Left cardiac atrium (tissue), 4 donors: ENCODE measurements around the gene RHOBTB3. TPM values are rescaled to one million over a fixed set of nuclear protein-coding genes. Genes with fewer than 3 reads are reported as not detected.
"Not testable (repeated sequence)": the region's sequence is repeated elsewhere in the genome, so short reads cannot be mapped to it uniquely, and the experiment has no call there.

Experiments
- ATAC-seq, 2 donors: fragments of 200-7000 bp; cut with Tn5 transposase; one replicate each; pipeline ENCODE4 v1.9.1; 2020; ENCODE audit warnings: mild to moderate bottlenecking in 2 of 2, moderate library complexity in 2 of 2
- DNase-seq: peaks from one replicate; pipeline ENCODE4 v3.0.0-alpha.2; 2020
- intact Hi-C, 2 donors: fragments of 100-400 bp; cut with DNase I; formaldehyde crosslinking; loops; one replicate each; pipeline versions ENCODE4 v1.14.1 to v1.15.1; 2022 to 2023
- total RNA-seq, 2 donors: library from RNA; stranded (reverse); fragmentation: NEBNext Ultra II Directional; extraction: Animal tissue kit (Norgen Biotek cat#: 25700); gene quantifications; one replicate each; pipeline ENCODE4 v1.2.1, GENCODE V29; 2021
- donor health status: DM: no; HTN: yes; CAD: no.
- donor health status: DM: no; HTN: yes; CAD: no; lungs with severe emphysema.
- donor health status: DM: yes; HTN: yes; CAD: no.
- donor health status: Dilated cardiomyopathy.

The RHOBTB3 gene
- total RNA-seq, 2 donors from 2014 or later, result 101 to 110 TPM

DNA sequence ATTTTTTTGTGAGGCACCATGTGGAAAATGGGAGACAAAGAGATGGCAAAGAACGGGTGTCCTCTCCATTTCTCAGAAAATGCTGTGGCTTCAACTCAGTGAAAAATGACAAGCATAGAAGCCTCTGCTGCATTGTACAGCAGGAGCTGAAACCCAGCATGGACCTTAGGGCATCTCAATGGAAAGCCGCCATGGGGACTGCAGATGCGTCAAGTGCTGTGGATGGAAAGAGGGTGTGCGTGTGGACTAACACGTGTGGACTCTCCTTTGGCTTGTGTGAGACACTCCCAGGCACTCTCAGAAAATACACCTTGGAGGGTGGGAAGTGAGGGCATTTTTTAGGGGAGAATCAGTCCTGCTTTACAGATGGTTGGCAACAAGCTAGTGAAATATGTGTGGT lies 93.6 kb downstream of the RHOBTB3 start:
- DNase-seq (no peak), ATAC-seq (no peak)
- intact Hi-C loops, result no loop called here

DNA sequence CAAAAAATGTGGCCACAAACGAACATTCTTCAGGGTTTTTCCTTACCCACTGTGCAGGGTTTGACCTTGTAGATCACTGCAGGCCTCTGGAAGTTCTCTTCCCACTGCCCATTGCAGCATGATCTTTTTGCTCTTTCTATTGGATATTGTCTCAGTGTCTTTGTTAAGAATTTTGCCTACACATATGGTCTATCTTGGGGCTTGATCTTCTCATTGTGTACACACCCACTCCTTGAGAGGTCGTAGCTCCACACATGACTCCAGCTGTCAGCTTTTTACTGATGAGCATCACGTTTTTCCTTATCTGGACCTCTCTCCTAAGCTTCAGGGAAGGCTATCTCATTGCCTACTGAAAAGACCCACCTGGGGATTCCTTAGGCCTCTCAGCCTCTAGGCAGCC lies 94.4 kb downstream of the RHOBTB3 start:
- DNase-seq (no peak), ATAC-seq (no peak)
- intact Hi-C loops, result no loop called here

DNA sequence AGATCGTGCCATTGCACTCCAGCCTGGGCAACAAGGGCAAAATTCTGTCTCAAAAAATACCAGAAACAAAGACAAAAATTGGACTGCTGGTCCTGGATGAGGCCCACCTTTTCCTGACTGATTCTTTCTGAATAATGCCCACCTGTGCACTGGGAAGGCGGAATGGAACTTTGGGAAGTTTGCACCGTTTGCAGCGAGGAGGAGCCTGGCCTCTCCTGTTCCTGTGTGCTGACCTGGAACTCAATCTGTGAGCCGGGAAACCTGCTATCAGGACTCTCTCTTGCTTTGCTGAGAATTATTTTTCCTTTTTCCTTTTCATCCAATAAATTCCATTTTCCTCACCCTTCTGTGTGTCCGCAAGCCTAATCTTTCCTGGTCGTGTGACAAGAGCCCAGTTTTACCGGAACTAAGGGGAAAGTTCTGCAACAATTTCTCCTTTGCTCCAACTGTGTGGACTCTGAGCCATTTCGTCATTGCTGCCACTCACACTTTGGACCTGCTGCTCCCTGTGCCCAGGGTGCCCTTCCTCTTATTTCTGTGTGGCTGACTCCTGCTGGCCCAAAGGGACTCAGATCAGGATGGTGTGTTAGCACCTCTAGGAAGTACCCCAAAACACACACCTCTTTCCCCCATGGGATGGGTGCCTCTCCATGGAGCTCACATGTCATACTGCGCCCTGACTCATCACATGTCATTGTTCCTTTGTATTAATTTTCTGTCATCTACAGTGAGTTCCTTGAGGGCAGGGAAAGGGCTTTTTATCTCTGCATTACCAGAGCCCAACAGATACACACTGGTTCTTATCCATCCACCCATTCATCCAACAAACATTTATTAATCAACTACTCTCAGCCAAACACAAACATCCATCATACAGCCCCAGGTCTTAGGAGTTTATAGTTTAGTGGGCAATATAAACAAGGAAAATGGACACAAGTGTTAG lies 96.1 kb downstream of the RHOBTB3 start:
- no peak for DNase-seq
- no peak for ATAC-seq
- intact Hi-C loops, result no loop called here

DNA sequence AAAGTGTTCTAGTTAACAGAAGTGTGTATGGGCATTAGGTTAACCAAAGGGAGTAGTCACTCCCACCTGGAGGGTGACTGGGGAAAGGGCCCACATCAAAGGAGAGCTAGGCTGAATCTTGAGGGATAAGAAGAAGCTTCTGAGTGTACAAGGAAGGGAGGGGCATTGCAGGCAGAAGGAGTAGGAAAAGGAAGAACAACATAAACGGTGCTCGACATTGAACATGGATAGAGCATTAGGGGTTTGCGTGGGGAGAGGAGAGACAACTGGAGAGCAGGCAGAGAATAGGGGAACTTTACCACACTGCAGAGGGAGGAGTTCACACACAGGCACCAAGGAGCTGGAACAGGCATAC lies 96.7 kb downstream of the RHOBTB3 start:
- ATAC-seq (no peak), DNase-seq (no peak)
- intact Hi-C loops, result no loop called here

DNA sequence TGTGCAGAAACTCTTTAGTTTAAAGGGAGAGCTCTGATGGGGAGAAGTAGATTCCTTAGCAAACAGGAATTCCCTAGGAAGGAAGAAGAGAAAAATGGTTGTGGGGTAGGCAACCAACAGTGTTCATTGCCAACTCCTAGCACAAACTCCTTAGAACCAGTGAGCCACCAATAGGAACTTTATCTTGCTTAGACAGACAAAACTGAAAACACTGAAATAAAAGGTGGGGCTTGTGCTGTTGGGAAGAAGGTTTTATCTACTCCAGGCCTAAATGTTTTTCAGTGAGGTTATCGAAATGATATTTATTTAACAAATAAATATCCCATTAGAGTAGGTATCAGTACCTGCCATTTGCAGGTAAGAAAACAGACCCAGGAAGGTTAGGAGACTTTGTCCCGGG lies 99.1 kb downstream of the RHOBTB3 start:
- no peak for ATAC-seq
- no peak for DNase-seq
- intact Hi-C loops, result no loop called here

DNA sequence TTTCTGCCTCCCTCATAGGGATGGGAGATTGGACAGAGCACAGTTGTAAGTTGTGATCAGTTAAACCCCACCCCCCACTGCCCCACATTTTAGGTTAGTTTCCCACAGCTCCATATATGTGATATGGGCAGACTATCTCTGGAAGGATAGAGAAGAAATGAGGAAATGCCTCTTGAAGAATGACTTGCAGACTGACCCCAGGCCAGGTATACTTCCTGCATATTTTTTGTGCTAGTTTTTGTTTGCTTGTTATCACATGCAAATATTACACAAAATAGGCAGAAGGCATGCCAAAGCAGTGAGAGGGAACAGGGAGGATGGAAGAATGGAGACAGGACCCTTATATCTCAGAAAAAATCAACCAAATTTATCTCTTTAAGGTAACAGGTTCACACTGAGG lies 101.5 kb downstream of the RHOBTB3 start:
- DNase-seq, result no peak
- no peak for ATAC-seq
- intact Hi-C loops, result no loop called here

DNA sequence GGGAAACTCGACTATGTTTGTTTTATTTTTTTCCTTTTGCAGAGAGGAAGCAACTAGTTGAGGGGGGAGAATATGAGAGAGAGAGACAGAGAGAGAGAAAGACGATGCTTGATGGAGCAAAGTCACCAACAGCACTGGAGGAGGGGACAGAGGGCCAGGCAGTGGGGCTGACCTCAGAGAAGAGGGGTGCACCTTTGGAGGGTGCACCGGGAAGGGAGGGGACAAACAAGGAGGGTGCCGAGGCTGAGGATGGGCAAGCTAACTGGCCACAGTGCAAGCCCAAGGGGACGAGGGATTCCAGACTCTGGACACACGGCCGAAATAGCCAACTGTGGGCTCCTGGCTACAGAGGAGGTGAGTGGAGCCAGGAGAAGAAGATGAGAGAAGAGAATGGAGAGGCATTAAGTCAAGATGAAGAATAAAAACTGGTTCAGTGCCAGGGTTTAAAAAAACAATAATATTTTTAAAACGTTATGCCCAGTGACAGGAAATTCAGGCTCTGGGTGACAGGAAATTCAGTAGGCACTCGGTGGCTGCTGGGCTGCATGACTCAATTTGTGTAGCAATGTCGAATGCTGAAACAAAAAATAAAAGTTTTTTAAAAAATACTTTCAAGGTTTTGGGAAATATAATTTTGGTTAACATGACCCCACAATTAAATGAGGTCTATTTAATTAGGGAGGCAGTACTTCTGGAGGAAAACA lies 104.7 kb downstream of the RHOBTB3 start:
- intact Hi-C loops, result no loop called here
- ATAC-seq, result peak in 1 of 2 donors; percentile 10
- no peak for DNase-seq

DNA sequence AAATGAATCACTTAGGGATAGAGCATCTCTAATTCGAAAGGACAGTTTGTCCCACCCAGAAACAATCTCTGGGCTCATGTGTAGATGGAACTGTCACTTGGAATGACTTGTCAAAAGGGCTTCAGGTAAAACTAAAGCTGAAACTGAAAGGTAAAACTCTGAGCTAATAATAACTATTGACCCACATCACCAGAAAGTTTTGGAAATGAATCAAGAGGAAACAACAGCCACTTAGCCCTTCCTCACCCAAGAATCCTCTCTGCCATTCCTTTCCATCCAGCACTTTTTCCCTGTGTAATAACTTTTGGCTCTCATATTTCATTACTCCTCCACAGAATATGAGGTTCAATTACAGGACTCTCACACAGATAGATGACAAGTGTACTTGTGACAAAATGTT lies 105.4 kb downstream of the RHOBTB3 start:
- no peak for DNase-seq
- no peak for ATAC-seq
- intact Hi-C loops, result no loop called here

DNA sequence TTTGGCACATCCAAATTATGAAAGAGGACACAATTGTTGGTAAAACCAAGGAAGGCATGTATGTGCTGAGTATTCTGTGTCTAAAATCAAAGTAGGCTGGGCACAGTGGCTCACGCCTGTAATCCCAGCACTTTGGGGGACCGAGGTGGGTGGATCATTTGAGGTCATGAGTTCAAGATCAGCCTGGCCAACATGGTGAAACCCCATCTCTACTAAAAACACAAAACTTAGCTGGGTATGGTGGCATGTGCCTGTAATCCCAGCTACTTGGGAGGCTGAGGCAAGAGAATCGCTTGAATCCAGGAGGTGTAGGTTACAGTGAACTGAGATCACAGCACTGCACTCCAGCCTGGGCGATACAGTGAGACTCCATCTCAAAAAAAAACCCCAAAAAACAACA lies 105.8 kb downstream of the RHOBTB3 start:
- intact Hi-C loops, DNase-seq, ATAC-seq: not testable (repeated sequence)

DNA sequence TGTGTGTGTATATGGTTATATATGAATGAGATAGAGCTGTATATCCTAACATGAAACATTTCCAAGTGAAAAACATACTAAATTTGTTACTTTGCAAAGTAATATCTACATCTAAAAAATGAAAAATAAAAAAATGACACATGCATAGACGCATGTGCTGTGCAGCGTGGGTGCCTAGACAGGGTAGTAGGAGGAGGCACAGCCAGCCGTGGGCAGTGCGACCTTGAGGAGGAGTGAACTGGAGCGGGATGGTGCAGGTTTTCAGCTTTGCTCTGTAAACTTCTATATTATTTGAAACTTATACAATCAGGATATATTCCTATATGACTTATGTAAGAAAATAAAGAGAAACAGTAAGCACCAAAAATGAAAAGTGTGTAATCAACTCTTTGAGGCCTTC lies 106.4 kb downstream of the RHOBTB3 start:
- ATAC-seq (no peak), DNase-seq (no peak)
- intact Hi-C loops, result no loop called here

DNA sequence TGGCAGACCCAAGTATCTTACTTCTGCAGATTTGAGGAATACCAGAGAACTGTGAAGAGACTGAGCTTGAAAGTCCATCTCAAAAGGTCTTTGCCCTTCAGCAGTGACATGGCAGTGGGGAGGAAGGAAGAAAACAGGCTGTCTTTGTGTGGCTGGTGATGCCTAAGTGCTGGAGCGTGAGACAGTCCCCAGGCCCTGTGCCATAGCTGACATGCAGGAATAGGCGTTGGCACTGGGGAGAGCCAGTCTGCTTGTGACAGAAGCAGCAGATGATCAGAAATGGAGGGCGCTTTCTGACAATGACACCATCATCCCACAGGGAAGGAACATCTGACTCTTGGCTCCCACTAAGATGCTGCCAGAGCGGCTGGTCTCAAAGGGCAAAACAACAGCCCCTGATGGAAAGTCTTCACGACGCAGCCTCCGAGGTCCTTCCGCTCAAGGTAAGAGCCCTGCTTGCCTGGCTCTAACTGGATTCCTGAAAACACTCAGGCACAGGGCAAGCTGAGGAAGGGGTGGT lies 106.9 kb downstream of the RHOBTB3 start:
- ATAC-seq, result no peak
- no peak for DNase-seq
- intact Hi-C loops, result no loop called here

DNA sequence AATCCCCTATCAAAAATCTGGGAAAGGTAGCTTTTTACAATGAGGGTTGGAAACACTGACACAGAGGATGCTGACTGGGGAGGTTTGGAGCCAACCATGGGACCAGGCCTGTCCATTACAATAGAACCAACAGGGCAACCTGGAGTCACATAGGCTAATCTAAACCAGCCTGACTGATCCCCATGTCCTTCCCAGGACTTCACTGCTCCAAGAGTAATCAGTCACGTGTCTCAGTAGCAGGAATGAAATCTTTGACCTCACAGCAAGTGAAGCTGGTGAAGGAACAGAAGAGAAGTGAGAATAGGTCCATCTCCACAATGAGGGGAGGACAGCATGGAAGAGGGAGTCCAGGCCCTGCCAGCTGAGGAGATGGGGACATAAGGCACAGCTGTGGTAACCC lies 107.4 kb downstream of the RHOBTB3 start:
- intact Hi-C loops, result no loop called here
- DNase-seq (no peak), ATAC-seq (no peak)

DNA sequence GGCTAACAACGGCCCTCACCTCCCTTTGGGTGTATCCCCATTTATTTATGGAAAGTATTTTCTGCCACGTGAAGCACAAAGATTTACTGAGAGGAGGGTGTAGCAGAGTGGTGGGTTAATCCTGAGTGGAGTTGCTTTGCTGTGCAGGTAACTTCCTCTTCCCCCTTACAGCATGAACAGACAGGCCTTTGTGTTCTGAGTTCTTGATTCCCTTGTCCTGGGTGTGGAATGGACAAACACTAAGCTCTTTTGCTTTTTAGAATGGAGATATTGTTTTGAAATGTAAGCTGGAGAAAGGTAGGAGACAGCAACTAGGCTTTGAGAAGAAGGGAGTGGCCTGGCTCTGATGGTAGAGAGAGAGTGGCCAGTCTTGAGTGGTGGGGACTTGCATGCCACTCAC lies 108.5 kb downstream of the RHOBTB3 start:
- no peak for DNase-seq
- no peak for ATAC-seq
- intact Hi-C loops, result loop anchor here in 1 of 2 donors (10.0 kb wide), 1 partner anchor 195 kb away; the partner anchor contains the start of gene RFESD

DNA sequence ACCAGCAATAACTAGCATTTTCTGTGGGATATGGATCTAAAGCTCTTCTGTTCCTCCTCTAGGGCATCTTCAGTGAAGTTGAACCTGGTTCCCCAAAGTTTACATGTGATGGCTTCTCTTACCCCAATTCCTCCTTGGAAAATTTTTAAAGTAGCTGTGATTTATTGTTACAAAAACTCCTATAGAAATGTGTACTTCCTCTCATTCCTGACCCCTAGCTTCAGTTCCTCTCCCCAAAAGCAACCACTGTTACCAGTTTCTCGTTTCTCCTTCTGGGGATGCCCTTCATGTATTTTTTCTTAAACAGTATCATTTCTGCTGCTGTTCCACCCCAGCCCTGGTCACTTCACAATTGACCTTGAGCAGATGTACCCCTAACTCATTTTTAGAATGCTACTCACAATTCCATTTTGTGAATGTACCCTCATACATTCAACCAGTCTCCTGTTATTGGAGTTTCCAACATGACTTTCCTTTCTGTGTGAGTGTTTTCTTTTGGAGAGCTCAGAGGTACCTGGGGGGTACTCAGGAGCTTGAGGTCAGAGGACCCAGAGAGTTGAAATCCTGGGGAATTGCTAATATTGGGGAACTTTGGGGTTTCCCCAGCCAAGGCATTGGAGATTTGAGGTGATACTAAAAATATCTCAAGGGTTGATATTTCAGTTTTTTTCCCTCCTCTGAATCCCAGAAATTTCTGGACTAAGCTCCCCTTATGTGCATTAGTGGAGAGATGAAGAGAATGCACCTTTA lies 110.0 kb downstream of the RHOBTB3 start:
- intact Hi-C loops, result loop anchor here in 1 of 2 donors (10.0 kb wide), 1 partner anchor 196 kb away; the partner anchor contains the start of gene RFESD
- ATAC-seq (no peak), DNase-seq (no peak)

DNA sequence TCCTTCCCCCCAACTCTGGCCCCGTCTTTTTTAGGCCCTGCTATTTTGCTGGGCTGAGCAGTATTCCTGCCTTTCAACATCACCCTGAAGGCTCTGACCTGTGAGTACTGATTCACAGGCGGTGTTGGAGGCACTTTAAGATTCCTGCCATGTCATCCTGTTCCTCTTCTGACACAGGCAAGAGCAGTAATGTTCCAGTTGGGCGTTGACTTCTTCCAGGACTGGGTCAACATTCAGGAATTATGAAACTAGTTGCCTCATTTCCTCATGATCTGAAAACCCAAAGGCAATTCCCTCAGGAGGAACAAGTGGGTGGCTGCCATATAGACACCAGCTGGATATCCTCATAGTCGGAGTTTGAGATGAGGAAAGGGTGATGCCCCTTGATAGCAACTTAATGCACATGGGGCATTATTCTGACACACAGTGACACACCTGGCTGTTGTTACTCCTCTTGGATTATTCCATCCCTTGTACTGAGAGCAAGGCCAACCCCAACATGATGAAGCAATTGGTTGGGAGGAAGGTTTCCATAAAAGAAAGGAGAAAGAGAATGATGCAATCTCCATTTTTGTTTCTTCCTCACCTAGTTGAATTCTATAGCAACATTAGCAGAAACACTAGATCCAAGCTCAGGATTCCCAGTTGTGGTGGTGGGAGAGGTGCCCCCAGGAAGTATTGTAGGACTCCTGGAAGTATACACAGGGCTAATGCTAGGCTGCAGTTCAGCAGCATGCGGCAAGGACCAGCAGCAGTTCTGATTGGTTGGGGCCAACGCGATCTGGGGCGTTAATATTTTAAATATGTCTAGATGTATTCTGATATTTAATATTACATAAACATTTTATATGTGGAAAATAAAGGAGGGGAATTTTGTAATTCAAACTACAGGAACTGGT lies 111.0 kb downstream of the RHOBTB3 start:
- DNase-seq, result peak; percentile 50
- ATAC-seq, result peak; percentile 53 to 77
- intact Hi-C loops, result loop anchor here in 1 of 2 donors (2.0 to 10.0 kb wide), 2 partner anchors 61 to 197 kb away; partner anchors contain the start of gene RFESD

DNA sequence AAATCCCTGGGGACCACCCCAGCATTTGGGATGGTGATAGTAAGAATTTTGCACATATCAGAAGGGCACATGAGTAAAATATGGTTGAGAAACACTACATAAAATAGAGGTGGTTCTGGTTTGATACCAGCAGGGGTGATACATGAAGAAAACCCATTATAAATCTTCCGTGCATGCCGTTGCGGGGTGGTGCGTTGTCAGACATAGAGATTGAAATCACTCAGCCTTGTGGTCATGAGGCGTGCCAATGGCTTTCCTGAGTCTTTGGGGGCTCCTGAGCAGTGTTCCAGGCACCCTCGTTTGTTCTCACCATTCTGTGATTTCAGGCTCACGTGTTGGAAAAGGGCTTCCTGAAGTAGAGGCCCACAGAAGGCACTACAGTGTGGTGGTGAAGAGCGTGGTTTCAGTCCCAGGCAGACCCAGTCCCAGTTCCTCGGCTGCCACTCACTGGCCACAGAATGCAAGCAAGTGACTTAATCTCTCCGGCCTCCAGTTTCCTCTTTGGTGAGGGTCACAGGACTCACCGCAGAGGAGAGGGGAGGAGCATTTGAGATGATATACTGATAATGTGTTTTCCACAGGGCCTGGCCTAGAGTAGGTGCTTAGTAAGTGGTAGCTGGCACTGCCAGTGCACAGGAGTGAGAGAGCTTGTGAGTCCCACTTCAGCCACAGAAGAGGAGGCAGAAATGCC lies 111.9 kb downstream of the RHOBTB3 start:
- intact Hi-C loops, result loop anchor here in 1 of 2 donors (2.0 to 10.0 kb wide), 2 partner anchors 62 to 198 kb away; partner anchors contain the start of gene RFESD
- DNase-seq (peak; percentile 65), ATAC-seq (peak; percentile 76 to 77)

DNA sequence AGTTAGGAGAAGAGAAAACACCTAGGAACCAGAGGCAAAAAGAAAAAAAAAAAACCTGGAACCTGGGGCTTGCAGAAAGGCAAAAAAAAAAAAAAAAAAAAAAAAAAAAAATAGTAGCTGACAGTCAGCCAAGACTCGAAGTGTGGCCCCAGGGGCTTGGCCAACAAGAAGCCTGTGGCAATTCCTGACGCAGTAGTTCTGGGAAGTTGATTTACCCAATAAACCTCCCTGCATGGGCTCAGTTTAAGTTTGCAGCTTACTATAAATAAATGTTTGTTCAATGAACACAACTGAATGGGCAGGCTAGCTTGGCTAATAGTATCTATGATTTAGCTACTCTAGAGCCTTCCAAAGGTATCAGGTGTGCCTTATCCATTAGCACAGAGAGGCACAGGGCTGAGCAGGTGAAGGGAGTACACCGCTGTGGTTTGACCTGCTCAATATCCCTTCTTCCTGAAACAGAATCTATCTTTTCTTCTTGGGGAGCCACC lies 112.6 kb downstream of the RHOBTB3 start:
- ATAC-seq, result peak in 1 of 2 donors; percentile 32
- intact Hi-C loops, result loop anchor here in 1 of 2 donors (2.0 to 10.0 kb wide), 2 partner anchors 63 to 199 kb away; partner anchors contain the start of gene RFESD
- DNase-seq, result no peak
